Measurements from ENCODE around the gene PRKAG3. TPM values are rescaled to one million over a fixed set of nuclear protein-coding genes. Genes with fewer than 3 reads are reported as not detected.

Gene PRKAG3
- total RNA-seq = not detected
- long read RNA-seq = 0 reads

DNA sequence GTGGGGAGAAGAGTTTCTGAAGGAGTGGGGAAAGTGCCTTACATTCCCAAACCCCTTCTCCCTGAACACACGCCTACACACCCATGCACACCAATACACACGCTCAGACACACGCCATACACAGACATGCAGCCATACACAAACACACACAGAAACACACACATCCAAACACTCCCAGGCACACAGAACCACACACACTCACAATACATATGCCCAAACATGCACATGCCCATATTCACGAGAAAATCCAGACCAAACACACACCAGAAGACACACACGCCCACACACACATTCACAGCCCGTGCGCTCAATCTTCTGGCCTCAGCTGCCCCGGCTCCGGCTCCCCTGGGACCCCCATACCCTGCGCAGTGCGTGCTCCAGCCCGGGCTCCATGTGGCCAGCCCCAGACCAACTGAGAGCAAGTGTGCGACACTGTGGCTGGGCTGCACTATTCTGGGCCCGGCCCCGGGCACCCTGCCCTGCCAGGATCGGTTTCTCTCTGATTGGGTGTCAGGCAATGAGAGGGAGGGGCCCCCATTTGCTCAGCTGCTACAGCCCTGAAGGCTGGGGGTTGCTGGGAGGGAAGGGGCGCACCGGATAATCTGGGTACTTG, at the start of gene PRKAG3:
Gene PRKAG3 (minus strand): TSS at position 426 of the 613 bp plus-strand sequence.
- DNase-seq (ENCODE audit: low spot score) = peak; percentile 82

DNA sequence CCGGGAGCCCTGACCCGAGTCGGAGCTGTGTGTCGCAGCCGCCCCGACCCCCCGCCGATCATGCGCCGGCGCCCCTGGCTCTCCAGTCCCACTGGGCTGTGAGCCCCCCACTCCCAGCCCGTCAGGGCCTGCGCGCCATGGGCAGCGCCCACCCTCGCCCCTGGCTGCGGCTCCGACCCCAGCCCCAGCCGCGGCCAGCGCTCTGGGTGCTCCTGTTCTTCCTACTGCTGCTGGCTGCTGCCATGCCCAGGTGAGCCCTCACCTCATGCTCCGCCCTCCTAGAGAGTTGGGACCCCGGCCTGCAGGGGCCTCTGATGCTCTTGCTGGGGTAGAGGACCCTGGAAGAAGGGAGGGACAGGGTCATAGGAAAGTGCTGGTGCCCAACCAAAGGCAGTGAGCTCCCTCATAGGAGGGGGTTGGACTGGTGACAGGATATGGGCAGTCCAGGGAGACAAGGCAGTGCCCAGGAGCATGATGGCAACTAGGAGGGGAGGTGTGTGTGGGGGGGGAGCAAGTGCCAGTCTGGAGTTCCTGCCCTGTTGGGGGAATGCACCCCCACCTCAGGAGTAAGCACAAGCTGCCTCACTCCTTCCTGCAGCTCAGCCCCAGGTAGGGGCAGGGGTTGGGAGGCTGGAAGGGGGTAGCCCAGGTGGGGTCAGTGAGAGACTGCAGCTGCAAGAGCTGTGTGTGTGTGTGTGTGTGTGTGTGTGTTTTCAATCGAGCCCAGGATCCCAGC, 49.4 kb upstream of the PRKAG3 start:
- no peak for DNase-seq (ENCODE audit: low spot score)

- DNase-seq (ENCODE audit: low spot score) = no peak
These were observed 48.7 kb upstream of the PRKAG3 start, which contains the start of gene WNT10A for GRCh38 chr2:218880102-218880858. TSS of gene WNT10A (plus strand) at chr2:218880852. CDS start at chr2:218880996, 144 bp downstream.

DNA sequence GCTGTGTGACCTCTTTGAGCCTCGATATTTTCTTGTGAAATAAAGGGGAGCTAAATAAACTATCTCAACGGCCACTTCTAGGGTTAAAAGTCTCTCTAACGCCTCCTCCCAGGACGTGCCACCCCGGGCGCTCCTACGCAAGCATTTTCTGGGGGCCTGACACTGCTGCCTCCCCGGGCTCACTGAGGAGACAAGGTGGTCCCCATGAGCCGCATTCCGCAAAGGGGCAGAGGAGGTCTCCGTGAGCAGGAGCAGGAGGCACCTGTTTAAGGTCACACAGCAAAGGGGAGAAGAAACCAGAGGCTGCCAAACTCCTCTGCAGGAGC, 48.1 kb upstream of the PRKAG3 start:
- no peak for DNase-seq (ENCODE audit: low spot score)

DNA sequence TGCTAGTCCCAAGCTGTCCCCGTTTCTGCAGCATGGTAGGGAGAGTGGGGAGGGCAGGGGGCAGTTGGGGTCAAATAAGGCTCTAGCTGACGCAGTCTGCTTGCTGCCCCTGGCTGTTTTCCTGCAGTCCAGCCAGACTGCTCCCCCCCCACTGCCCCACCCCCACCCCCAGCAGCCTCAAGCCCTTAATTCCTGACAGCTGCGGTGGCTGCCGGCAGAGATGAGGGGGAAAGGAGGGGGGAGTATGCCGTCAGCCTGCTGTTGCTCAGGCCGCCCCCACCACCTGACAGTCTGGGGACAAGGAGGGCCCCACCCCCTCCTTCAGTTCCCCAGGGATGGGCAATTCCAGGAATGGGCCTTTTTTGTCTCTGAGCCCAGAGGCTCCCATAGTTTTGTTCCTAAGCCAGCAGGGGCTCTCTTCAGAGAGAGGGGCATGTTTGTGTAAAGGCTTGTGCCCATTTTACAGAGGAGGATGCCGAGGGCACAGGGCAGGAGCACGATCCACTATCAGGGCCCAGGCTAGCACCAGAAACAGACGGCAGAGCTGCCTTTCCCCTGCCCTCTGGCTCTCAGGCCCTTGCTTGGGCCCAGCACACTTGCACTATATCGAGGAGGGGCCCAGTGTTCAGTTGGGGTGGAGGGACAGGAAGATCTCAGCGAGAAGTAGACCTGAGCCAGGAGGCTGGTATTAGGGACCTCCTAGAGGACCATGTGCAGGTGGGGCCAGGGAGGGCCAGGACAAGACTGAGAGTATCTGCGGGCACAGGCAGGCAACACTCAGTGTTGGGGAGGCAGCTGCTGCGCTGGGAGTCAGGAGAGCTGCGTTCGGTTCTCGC, 47.5 kb upstream of the PRKAG3 start:
- no peak for DNase-seq (ENCODE audit: low spot score)

DNA sequence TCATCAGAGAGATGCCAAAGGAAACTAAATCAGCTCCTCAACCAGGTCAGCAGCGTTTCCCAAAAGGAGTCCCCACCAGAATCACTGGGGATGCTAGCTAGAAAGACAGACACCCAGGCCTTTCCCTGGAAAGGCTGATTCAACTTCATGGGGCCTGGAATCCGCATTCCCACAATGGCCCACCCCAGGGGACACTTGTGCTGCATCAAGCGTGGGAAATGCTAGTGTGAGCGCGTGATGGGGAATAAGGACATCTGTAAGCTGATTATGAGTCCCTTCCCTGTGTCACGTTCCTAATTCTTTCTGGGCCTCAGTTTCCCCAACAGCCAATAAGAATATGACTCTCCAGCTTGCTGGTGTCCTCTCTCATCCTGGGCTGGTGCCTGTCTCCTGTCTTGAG, 46.9 kb upstream of the PRKAG3 start:
- no peak for DNase-seq (ENCODE audit: low spot score)

- DNase-seq (ENCODE audit: low spot score) = no peak
These were observed 46.3 kb upstream of the PRKAG3 start for GRCh38 chr2:218877891-218878290.

- DNase-seq (ENCODE audit: low spot score) = no peak
These were observed 45.7 kb upstream of the PRKAG3 start for GRCh38 chr2:218877331-218877730.

DNA sequence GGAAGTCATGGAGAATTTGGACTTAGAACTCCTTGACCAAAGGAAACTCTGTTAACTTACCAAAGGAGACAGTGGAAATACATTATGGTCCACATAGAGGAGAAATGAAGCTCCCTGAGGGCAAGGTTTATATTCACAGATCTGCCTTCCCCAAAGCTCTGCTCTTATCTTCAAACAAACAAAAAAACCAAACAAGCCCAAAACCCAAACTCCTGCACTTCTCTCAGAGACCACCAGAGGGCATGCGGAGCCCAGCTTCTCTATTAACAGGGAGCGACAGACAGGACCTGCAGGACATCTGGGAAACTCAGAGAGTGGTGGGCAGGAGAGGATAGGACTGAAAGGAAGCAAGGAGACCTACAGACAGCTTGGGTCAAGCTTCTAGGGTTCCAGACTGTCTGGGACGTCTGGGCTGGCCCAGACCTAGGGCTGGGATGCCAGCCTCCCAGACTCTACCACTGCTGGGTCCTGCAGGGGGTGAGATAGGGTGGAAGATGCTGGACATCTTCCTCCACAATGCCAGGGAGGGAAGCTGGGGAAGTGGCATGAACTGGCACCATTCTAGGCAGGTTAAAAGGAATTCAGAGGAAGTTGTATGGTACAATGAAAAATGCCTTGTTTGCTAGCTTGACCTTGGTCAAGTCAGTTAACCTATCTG, 45.1 kb upstream of the PRKAG3 start:
- DNase-seq (ENCODE audit: low spot score) = no peak

DNA sequence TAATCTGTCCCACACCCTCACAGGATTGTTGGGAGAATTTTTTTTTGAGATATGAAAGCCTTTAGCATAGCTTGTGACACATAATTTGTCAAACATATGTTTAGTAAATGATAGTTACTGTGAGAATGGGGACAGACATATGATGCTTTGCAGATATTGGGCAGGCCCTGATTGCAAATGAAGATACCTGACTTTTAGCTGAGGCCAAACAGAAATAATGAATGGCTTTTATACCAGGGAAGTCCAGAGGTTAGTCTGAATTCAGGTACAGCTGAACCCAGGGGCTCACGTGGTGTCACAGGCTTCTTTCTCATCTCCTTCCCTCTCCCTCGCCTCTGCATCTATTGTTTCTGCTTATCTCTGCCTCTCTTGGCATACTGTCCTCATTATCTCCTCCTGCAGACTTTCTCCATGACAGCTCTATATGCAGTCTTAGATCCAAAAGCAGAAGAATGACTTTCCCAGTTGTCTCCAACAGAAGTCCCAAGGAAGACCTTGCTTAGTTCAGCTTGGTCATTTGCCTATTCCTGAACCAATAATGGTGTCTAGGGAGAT, 44.2 kb upstream of the PRKAG3 start:
- DNase-seq (ENCODE audit: low spot score) = no peak

- DNase-seq (ENCODE audit: low spot score) = no peak
These were observed 42.0 kb upstream of the PRKAG3 start for GRCh38 chr2:218873359-218874194.

DNA sequence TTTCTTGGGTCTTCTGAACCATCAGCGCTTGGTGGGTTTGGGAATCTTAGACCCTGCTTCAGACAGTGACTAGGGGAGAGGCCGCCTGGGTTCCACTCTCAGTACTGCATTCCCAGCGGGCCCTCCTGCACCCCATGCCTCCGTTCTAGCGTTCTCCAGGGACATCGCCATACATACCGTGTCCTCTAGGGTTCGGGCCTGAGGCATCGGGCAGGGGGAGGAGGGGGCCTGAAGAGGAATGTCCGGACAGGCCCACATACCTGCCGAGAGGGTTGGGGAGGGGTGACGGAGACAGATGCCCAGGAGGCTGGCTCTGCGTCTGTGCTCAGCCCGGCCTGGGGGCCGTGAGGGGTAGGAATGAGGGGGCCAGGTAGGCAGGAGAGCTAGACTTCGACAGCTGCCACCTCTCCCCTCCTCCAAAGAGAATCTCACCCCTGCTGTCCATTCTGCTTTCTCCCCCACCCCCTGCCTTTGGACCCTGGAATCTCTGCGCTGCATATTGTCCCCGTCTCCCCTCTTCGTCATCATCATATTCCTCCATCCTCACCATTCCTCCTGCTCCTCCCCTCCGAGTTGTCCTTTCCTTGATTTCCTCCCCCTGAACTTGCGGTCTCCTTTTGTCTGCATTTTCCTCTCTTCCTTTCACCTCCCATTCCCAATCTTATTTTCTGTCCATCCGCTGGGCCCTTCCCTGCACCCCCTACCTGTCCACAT, 41.2 kb upstream of the PRKAG3 start:
- no peak for DNase-seq (ENCODE audit: low spot score)

- no peak for DNase-seq (ENCODE audit: low spot score)
These were observed 40.0 kb upstream of the PRKAG3 start for GRCh38 chr2:218871345-218872302.

DNA sequence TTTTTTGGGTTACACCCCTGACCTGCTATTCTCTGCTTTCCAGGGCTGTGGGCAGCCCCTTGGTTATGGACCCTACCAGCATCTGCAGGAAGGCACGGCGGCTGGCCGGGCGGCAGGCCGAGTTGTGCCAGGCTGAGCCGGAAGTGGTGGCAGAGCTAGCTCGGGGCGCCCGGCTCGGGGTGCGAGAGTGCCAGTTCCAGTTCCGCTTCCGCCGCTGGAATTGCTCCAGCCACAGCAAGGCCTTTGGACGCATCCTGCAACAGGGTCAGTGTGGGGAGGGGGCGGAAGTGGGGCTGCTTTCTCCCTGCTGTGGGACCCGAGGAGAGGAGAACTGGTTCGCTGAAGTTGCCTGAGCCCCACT, 39.4 kb upstream of the PRKAG3 start:
- DNase-seq (ENCODE audit: low spot score) = no peak

- DNase-seq (ENCODE audit: low spot score) = no peak
These were observed 37.5 kb upstream of the PRKAG3 start for GRCh38 chr2:218869064-218869463.

DNA sequence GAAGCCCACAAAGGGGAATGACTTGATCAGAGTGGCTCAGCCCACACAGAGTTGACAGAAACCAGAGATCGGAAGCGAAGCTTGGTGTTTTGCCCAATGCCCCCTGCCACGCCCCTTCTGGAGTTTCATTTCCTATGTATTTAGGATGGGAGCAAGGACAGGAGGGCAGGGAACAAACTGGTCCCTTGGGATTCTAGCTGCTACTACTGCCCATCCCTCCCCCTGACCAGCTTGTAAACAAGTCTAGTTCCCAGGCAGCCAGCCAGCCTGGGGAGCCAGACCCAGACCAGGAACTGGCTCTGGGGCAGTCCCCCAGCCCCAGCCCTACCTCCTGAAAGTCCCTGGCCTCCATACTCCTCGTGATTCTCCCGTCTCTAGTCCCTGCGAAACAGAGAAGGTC, 36.3 kb upstream of the PRKAG3 start:
- DNase-seq (ENCODE audit: low spot score) = no peak

DNA sequence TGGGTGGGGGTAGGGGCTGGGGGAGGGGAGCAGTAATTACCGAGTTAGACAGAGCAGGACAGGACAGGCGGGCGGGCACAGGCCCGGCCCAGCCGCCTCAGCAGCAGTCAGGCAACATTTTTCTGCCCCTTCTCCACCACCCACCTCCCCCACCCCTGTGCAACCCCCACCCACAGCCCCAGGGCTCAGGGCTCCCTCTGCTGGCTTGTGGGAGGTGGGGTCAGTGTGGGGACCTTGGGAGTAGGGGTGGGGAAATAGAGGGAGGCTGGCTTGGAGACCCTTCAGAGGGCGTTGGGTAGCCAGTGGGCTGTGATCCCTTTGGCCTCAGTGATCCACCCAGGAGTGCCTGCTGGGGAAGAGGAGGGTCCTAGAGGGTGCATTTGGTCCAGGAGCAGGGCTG, 34.4 kb upstream of the PRKAG3 start:
- DNase-seq (ENCODE audit: low spot score) = no peak

DNA sequence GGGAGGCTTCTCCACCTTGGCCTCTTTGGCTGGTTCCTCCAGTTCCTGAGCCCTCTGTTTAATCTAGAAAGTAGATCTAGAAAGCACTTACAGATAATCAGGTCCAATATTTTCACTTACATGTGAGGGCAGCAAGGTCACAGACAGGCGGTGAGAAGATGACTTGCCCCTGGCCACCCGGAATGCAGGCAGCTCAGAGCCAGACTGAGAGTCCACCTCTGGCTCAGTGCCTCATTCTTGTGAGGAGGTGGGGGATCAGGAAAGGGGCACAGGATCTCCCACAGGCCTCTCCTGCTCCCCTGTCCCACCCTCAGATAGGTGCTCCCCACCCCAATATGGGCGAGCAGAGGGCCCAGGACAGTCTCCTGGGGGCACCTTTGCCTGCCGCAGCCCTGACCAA, 33.8 kb upstream of the PRKAG3 start:
- DNase-seq (ENCODE audit: low spot score) = no peak

Measured in mesenteric fat pad (tissue), 1 donor.